ENCODE measurements around the gene TAPBP.
A peak's percentile ranks its signal among the peaks of the same experiment; 100 is the strongest.
"Not testable (repeated sequence)": the region's sequence is repeated elsewhere in the genome, so short reads cannot be mapped to it uniquely, and the experiment has no call there.

The TAPBP gene

DNA sequence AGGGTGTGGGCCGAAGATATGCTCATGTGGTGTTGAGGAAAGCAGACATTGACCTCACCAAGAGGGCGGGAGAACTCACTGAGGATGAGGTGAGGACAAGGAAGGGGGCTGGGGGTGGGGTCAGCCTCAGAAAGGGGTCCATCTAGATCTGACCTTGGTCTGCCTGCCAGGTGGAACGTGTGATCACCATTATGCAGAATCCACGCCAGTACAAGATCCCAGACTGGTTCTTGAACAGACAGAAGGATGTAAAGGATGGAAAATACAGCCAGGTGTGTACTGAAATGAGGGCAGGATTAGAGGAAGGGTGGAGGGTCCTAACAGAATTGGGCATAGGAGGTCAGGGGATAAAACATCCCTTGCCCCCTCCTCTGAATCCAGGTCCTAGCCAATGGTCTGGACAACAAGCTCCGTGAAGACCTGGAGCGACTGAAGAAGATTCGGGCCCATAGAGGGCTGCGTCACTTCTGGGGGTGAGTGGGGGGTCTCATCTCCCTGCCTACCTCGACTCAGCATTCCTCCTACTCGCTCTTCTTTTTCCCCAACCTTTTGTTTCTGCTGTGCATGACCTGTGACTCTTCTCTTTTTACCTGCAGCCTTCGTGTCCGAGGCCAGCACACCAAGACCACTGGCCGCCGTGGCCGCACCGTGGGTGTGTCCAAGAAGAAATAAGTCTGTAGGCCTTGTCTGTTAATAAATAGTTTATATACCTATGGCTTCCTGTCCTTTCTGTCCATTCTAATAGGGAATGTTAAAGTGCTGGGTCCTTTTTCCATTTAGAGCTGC, 37.9 kb downstream of the TAPBP start:
- not testable (repeated sequence) for DNase-seq

DNA sequence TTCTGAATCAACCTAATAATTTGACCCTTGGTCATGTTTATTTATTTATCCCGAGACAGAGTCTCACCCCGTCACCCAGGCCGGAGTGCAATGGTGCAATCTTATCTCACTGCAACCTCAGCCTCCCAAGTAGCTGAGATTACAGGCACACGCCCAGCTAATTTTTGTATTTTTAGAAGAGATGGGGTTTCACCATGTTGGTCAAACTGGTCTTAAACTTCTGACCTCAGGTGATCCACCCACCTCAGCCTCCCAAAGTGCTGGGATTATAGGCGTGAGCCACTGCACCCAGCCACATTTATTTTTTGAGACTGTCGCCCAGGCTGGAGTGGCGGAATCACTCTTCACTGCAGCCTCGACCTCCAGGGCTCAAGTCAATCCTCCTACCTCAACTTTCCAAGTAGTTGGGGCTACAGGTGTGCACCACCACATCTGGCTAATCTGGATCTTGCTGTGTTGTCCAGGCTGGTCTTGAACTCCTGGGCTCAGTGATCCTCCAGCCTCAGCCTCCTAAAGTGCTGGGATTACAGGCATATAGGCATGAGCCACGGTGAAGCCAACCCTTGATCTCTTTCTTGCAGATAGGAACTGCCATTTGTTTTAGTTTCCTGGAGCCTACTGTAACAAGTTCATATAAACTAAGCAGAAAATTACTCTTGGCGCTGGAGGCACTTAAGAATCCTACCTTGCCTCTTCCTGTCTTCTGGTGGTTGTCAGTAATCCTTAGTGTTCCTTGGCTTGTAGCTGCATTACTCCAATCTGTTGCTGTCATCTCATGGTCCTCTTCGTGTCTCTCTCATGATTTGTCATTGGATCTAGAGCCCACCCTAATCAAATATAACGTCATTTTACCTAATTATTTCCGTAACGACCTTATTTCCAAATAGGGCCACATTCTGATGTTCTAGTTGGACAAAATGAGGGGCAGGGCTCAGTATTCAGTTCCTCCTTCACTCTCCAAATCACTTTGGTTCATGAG, 39.7 kb downstream of the TAPBP start:
- DNase-seq, result no peak

DNA sequence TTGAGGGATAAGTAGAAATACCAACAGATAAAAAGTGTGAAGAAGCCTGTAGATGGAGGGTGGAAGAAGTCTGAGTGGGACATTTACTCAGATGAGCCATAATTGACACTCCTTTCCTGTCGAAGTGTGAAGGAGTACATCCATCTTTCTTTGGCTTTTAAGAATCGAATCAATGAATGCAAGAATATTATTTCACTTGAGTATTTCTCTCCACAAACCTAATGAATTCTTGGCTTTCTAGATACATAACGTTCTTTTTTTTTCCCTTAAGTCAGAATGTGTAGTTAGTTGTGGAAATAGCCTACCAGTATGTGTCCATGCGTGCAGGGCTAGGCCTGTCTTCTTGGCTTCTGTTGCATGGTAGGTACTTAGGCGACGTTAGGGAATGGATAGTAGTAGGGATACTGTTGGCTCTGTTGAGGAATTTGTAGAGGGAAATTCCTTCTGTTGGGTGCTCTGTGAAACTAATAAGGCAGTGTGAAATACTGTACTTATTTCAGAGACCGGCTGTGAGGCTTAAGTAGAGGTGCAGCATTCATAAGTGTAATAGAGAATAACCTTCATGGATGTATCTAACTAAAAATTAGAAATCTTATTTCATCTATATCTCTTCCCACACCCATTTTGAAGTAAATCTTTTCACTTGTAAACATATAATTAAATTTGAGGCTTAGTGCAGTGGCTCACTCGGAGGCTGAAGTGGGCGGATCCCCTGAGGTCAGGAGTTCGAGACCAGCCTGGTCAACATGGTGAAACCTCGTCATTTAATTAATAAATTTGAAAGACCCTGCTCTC, 40.6 kb downstream of the TAPBP start:
- no peak for DNase-seq

DNA sequence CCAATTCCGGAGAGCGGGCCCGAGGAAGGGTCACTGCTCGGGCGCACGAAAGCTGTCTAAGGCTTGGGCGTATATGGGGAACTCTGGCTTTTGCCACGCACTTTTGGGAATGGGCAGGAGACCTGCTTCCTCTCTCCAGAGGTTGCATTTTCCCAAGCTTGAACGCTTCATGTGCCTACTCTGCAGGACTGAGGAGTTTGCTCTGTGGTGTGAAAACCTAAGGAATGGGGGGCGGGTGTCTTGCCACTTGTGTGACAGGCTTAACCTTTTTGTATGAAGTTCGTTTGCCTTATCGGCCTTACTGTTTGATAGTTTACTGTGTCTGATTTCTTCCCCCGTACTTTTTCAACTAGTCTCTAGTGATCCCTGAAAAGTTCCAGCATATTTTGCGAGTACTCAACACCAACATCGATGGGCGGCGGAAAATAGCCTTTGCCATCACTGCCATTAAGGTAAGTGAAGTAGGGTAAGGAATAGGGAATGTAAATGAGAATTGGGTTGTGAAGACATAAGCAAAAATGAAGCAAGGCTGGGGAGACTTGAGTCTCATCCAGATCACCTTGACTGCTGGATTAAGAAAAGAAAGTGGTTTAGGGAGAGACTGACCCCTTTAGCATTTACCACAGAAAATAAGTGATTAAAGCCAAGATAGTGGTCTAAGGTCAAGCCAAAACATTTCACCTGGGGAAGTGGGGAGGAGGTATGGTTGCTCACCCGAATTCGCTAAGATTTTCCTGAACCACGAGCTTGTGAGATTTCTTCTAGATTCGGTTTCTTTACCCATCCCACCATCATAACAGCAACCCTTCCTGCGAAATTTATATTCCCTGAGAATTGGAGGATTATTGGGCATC, 41.4 kb downstream of the TAPBP start:
- no peak for DNase-seq

DNA sequence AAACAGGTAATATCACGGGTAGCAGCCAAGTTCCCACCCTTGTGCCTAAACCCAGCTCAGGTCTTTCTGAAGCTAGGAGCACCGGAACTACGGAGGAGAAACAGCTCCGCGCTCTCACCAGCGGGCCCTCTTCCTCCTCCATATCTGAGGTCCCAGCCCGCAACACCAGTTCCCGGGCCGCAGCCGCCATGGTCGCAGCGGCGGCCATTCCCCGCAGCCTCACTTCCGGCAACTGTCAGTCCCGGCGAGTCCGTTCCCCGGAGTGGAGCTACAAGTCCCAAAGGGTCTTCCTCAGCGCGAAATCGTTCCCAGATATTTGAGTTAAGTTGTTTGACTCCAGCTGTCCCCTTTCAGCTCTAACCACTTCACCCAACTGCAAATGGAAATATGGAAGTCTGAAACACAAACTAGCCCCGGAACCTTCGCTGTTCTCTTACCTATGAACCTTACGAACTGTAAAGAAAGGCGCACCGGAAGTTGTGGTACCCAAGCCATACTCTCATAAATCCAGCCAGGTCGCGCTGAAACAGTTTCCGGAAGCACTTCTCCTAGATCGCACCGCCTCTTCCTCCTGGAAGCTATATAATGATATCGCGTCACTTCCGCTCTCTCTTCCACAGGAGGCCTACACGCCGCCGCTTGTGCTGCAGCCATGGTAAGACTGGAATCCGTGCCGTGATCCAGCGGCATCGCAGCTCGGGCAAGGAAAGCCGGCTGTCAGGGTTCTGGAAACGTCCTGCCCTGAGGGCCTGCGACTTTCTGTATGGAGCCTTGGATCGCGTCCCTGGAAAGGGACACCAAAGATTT, 42.2 kb downstream of the TAPBP start, which contains the start of the genes RPS18 and VPS52:
Gene RPS18 (plus strand): TSS at position 608 of the 807 bp plus-strand sequence. CDS start 45 bp downstream, at position 653.
Gene VPS52 (minus strand): TSS at position 409 of the 807 bp plus-strand sequence. CDS start 201 bp downstream, at position 208.
- peak; percentile 89 for DNase-seq

DNA sequence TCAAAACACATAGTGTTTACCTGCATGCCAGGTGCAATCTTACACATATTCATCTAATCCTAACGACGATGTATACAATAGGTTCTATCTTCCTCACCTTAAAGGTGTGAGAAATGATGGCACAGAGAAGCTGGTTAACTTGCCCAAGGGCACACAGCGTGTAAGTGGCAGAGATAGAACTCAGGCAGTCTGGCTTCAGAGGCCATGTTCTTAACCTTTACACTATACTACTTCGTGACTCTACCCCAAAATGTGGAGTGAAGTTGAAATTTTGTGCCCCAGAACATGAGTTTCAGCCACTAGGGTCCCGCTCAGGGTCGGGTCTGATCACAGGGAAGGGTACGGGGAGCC, 42.8 kb downstream of the TAPBP start:
- no peak for DNase-seq

DNA sequence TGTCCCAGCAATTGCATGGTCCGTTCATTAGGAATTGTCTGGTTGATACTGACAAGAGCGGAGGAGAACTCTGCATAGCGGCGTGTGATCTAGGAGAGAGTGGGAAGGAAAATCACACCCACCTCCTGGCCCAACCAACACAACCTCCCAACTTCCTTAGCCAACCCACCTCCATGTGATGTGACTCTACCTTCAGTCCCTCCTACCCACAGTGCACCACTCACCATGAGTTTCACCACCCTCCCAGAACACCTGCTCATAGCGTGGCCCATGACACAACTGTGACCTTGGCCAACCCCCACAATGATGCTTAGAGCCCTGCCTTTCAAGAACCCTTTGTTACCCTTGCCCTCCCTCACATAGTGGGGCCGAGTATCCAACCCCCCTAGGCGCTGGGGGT, 49.9 kb downstream of the TAPBP start:
- DNase-seq, result no peak

DNA sequence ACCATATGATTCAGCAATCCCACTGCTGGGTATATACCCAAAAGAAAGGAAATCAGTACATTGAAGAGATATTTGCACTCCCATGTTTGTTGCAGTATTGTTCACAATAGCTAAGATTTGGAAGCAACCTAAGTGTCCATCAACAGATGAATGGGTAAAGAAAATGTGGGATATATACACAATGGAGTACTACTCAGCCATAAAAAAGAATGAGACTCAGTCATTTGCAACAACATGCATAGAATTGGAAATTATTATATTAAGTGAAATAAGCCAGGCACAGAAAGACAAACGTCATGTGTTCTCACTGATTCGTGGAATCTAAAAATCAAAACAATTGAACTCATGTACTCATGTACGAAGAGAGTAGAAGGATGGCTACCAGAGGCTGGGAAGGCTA, 51.4 kb downstream of the TAPBP start:
- DNase-seq, result not testable (repeated sequence)

DNA sequence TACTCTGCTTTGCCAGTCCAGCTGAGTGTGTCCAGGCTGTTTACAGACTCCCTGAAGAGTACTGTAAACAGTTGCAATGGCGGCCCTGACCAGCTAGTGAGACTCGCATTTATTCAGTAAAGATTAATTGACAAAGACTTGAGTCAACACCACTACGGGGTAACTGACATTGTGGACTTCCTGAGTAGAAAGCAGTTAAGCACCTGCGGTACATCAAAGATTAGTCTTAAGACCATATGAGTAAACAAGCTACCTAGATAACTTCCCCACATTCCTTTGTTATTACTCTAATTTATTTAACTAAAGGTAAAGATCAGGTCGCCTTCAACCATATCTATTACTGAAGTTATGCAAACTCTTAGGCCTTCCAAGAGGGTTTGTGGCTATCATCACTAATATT, 54.8 kb downstream of the TAPBP start:
- DNase-seq, result no peak

DNA sequence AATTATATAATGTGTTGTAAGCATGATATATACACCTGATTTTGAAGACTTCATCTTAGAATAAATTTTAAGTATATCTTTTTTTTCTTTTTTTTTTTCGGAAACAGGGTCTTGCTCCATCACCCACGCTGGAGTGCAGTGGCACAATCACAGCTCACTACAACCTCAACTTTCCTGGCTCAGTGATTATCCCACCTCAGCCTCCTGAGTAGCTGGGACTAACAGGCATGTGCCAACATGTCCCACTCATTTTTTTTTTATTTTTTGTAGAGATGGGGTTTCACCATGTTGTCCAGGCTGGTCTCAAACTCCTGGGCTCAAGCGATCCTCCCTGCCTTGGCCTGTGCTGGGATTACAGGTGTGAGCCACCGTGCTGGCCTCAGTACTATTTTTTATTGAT, 59.3 kb downstream of the TAPBP start:
- DNase-seq, result no peak

DNA sequence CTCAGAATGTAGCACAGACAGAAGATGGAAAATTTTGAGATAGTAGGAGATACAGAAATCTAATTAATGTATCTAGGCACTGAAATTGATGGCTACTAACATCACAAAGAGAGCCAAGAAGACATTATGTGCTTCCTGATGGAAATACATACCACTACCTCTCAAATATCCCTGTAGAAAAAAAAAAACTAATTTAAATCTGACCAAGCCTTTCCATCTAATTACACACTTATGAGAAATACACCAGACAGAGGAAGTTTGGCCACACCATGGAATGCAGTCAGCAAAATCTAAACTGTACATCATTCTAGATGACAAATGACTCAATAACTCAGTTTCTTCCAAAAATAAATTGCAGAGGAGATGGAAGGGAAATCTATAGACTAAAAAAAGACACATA, 61.1 kb downstream of the TAPBP start:
- DNase-seq, result no peak

DNA sequence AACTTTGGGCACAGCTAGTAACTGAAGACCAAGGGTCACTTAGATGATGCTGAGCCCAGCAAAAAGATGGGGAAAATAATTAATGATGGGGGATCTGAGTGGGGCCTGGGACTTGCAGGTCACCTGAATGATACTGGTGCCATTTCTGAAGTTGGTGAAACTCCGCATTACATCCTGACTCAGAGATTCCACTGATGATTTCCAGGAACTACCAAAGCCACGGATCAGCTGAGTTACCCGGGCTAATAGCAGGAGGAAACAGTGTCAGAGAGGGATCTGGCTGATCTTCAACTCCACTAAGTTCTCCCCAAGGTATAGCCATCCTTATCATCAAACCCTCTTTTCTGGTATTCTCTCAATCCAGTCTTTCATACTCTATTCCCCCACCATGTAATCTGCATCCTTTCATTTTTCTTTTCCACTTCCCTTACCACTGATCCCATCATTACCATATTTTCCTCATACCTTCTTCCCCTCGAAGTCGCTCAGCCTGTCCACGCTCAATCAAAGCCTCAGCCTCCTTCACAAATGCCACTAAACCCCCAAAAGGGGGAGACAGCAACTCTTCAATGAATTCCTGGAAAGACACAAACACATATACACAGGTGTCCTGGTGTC, 62.4 kb downstream of the TAPBP start:
- no peak for DNase-seq

DNA sequence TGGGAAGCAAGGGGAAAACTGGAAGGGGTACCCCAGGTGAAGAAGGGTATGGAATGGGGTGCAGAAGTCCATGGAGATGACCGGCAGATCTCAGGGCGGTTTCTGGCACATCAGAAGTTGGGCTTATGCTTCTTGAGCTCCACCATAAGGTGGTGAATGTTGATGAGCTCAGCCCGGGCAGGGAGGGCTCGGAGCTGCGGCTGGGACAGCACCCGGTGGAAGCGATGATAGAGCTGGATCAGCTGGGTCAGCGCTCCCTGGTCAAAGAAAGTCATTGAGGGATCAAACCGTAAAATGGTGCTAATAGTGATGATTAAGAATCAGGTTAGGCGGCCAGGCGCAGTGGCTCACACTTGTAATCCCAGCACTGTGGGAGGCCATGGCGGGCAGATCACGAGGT, 63.1 kb downstream of the TAPBP start:
- no peak for DNase-seq

DNA sequence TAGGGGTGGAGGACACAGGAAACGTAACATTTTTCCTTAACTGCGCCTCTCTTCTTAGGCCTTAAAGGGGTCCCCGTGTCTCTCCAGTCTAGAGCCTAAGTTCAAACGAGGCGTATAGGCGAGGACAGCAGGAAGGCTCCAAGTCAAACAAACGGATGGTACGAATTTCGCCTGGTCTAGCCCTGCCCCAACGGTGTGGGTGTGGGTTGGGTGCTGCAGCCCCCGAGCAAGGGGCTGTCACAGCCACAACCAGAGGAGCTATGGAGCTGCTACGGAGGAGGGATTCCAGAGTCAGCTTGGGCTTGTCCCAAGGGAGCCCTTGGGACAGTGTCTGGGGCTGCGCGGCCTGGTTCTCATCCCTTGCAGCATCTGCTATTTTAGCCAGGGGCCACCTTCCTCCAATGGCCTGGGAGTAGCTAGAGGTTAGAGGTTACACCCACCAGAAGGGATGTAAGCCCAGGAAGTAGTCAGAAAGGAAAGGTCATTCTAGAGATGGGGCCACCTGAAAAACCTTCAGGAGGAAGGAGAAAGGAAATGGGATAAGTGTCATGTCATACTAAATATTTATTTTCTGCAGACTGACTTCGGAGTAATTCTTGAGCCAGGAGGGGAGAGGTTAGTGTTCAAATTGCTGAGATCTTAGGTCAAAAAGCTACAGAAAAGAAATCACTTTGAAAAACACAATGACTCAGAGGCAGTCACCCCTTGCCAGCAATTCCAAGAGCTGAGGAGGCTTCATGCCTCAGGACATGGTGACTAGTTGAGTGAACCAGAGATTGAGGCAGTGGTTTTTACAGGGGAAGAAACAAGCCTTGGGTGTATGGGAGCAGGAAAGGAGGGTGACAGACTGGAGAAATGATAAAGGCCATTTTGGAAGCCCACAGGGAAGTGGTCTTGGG, 63.9 kb downstream of the TAPBP start:
- DNase-seq, result no peak
